Measurements from ENCODE around the gene MATCAP1. TPM values are rescaled to one million over a fixed set of nuclear protein-coding genes. Genes with fewer than 3 reads are reported as not detected.

MATCAP1 gene
- total RNA-seq, 1 experiment from 2014 or later = 40.8 TPM

- TF ChIP-seq FOXP4 (CRISPR knock-in tag; IDR thresholded peaks at IDR 0.05) (no peak), E2F5 (CRISPR knock-in tag; IDR thresholded peaks at IDR 0.05) (no peak)
- TF ChIP-seq, protein P1, sequence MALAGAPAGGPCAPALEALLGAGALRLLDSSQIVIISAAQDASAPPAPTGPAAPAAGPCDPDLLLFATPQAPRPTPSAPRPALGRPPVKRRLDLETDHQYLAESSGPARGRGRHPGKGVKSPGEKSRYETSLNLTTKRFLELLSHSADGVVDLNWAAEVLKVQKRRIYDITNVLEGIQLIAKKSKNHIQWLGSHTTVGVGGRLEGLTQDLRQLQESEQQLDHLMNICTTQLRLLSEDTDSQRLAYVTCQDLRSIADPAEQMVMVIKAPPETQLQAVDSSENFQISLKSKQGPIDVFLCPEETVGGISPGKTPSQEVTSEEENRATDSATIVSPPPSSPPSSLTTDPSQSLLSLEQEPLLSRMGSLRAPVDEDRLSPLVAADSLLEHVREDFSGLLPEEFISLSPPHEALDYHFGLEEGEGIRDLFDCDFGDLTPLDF (CRISPR knock-in tag; IDR thresholded peaks at IDR 0.05) = no peak
- TF ChIP-seq, protein P2, sequence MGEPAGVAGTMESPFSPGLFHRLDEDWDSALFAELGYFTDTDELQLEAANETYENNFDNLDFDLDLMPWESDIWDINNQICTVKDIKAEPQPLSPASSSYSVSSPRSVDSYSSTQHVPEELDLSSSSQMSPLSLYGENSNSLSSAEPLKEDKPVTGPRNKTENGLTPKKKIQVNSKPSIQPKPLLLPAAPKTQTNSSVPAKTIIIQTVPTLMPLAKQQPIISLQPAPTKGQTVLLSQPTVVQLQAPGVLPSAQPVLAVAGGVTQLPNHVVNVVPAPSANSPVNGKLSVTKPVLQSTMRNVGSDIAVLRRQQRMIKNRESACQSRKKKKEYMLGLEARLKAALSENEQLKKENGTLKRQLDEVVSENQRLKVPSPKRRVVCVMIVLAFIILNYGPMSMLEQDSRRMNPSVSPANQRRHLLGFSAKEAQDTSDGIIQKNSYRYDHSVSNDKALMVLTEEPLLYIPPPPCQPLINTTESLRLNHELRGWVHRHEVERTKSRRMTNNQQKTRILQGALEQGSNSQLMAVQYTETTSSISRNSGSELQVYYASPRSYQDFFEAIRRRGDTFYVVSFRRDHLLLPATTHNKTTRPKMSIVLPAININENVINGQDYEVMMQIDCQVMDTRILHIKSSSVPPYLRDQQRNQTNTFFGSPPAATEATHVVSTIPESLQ (CRISPR knock-in tag; IDR thresholded peaks at IDR 0.05) = no peak
- TF ChIP-seq, protein P3, sequence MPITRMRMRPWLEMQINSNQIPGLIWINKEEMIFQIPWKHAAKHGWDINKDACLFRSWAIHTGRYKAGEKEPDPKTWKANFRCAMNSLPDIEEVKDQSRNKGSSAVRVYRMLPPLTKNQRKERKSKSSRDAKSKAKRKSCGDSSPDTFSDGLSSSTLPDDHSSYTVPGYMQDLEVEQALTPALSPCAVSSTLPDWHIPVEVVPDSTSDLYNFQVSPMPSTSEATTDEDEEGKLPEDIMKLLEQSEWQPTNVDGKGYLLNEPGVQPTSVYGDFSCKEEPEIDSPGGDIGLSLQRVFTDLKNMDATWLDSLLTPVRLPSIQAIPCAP (CRISPR knock-in tag; IDR thresholded peaks at IDR 0.05) = no peak
These were observed 32.2 kb downstream of the MATCAP1 start (continued) for GRCh38 chr16:67151431-67152097.

- Mint-ChIP-seq H3K4me1 (peaks cover 8% of the 10 kb centered on the region), H3K9me3 (no peaks in the 10 kb centered on the region), H3K36me3 (peaks cover 12% of the 10 kb centered on the region), H3K27ac (no peak within 1 kb of the TSS), H3K27me3 (ENCODE audit: low read depth) (peaks cover 58% of the 10 kb centered on the region), H3K4me3 (peak within 1 kb of the TSS; percentile 75)
- ATAC-seq (peak; percentile 36), DNase-seq (ENCODE audit: low spot score) (peak; percentile 77)
- ChIA-PET CTCF (interaction anchor here (0.7 to 15.3 kb wide), 24 partner anchors 9 to 249 kb away, joined by 3 to 386 read pairs (median 5); partner anchors contain the start of genes CES3, ELMO3, FBXL8 and FHOD1), POLR2A (interaction anchor here (0.9 to 1.1 kb wide), 3 partner anchors 19 to 193 kb away, joined by 3 to 4 read pairs (median 3); partner anchors contain the start of gene NOL3)
- TF ChIP-seq MLX (CRISPR knock-in tag; IDR thresholded peaks at IDR 0.05) = no peak
- no peak for TF ChIP-seq HMGA2 (CRISPR knock-in tag; IDR thresholded peaks at IDR 0.05)
- TF ChIP-seq PRRX2 (CRISPR knock-in tag; IDR thresholded peaks at IDR 0.05) = no peak
- TF ChIP-seq STAT6 (CRISPR knock-in tag; conservative IDR thresholded peaks at IDR 0.05; ENCODE audit: low read depth) = no peak
- TF ChIP-seq CTCF (IDR thresholded peaks at IDR 0.05) = no peak
- no peak for TF ChIP-seq GRHL2 (CRISPR knock-in tag; IDR thresholded peaks at IDR 0.05; ENCODE audit: insufficient replicate concordance, severe bottlenecking)
- TF ChIP-seq E2F4 (CRISPR knock-in tag; IDR thresholded peaks at IDR 0.05; ENCODE audit: borderline replicate concordance, low read depth) = no peak
- 0 out of 2 replicates have a peak, but pooled peaks have one; percentile 0 for TF ChIP-seq ZNF219 (CRISPR knock-in tag; IDR thresholded peaks at IDR 0.05; ENCODE audit: borderline replicate concordance)
- TF ChIP-seq CBFB (CRISPR knock-in tag; IDR thresholded peaks at IDR 0.05; ENCODE audit: low read depth) = no peak
- no peak for TF ChIP-seq ZNF232 (CRISPR knock-in tag; IDR thresholded peaks at IDR 0.05)
- TF ChIP-seq SMAD3 (CRISPR knock-in tag; IDR thresholded peaks at IDR 0.05; ENCODE audit: borderline replicate concordance) = peak; percentile 15; the same call in 1 of the 2 replicates
- peak; percentile 59; the same call in 1 of the 2 replicates for TF ChIP-seq ZNF263 (CRISPR knock-in tag; IDR thresholded peaks at IDR 0.05; ENCODE audit: low read depth)
- TF ChIP-seq USF2 (CRISPR knock-in tag; IDR thresholded peaks at IDR 0.05) = peak; percentile 96
- no peak for TF ChIP-seq ATF1 (CRISPR knock-in tag; IDR thresholded peaks at IDR 0.05)
These were observed 32.8 kb downstream of the MATCAP1 start, which contains the start of gene B3GNT9 for GRCh38 chr16:67150833-67151396. Gene B3GNT9, minus strand, starts transcription at chr16:67150998. Its CDS starts 513 bp downstream, at chr16:67150485.

Measured in WTC11 (cell line).